Measurements from ENCODE around the gene ZNF791.

- TF ChIP-seq CTCF (IDR thresholded peaks at IDR 0.05), result no peak
- no peak for TF ChIP-seq POLR2A (IDR thresholded peaks at IDR 0.05)
- no peak for TF ChIP-seq POLR2AphosphoS5 (IDR thresholded peaks at IDR 0.05)
Measured at GRCh38 chr19:12580180-12580694, 30.5 kb upstream of the ZNF791 start.
